ENCODE data around the gene C22orf15.
"Not testable (repeated sequence)": the region's sequence is repeated elsewhere in the genome, so short reads cannot be mapped to it uniquely, and the experiment has no call there.

Gene C22orf15, protein sequence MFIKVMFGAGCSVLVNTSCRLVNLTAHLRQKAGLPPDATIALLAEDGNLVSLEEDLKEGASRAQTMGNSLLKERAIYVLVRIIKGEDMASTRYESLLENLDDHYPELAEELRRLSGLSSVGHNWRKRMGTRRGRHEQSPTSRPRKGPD

DNA sequence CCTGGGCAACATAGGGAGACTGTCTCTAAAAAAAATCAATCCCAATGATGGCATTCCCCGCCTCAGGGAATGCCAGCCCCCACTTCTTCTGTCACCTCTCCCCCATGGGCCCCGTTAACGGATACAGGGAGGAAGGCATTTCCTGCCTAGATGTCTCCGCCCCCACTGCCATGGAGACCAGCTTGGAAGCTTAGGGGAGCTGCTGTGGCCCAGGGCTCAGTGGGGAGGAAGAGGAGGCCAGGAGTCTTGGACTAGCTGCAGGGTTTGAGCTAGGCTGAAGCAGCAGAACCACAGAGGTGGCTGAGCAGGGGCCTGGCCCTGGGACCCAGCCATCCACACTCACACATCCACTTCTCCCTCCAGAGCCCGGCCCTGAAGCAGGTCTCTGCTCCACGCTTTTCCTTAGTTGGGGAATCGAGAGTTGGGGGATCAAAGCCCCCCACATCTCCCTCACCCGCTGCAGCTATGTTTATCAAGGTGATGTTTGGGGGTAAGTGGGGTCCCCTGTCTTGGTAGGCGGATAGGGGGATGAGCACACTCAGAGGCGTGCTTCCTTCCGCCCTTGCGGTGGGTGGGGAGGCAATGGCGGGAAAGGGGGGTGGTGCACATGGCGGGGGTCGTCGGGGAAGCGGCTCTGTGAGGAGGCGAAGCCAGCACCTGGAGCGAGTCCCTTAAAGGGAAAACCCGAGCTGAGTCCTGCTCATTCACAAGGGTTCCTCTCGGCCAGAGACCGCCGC lies at the start of gene C22orf15:
C22orf15 (plus strand) TSS at position 149 of the 737 bp plus-strand sequence; CDS start at position 466, 317 bp downstream.
- DNase-seq (ENCODE audit: low read depth), result no peak

DNA sequence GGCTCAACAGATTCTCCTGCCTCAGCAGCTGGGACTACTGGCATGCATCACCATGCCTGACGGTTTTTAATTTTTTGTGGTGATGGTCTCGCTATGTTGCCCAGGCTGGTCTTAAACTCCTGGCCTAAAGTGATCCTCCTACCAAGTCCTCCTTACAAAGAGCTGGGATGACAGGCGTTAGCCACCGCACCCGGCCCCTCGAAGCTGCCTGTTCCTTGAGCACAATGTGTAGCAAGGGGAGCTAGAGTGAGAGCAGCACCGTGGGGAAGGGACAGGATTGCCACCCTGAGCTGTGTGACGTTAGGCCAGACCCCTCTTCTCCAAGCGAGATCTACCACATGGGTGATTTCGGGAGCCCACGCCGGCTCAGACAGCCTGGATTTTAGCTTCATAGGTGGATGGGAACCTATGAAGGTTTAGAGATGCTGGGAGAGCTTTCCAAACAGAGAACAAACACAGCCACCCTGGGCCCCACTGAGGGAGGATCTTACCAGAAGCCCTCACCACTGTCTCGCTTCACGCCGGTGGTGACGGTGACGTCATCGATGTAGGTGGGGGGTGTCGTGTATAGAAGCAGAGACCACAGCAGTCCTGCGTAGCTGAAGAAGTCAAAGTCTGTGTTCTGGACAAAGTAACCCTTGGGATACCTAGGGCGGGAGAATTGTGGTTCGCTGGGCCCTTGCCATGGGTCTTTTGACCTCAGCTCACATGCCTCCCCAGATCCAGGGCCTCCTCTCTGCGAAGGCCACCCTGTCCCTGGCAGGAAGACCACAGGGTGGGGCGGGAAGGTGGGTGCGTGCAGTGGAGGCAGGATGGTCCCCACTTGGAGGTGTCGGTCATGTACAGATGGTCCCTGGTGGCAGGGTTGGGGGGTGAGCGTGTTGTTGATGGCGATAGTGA lies 48.8 kb upstream of the C22orf15 start:
- DNase-seq (ENCODE audit: low read depth), result no peak

DNA sequence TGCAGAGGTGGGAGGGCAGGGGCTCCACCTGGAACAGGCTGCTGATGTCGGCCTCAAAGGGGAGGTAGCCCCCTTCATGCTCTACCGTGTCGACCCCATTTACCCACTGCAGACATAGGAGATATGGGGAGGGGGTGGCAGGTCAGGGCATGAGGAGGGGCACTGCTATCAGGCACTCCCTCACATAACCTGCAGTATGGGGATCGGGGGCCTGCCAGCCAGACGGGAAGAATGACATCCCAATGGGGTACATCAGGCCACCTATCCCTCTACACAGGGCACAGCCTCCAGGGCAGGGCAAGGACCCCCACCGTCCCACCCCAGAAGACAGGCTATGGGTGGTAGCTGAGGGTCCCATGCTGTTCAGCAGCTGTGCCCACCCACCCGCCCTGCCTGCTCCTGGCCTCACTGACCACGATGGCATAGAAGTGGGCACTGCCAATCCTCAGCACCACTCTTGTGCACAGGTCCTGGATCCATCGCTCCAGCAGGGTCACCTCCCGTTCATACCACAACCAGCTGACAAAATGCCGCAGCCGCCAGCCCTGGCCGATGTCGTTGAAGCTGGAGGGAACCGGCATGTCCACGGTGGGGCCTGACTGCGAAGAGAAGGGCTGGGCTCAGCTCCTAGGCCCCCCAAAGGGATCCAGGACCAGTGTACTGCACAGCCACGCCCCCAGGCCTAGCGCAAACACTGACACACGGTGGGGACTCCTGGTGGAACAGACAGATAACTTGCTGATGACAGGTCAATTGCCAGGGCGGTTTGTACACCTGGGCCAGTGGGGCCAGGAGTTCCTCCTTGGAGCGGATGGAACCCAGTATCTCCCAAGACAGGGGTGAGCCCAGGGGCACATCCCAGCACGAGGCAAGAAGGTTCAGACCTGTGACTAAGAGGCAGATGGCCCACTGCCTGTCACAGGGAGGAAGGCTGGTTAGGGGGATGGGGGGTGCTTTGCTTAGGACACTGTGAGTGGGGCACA lies 47.9 kb upstream of the C22orf15 start:
- DNase-seq (ENCODE audit: low read depth), result no peak

DNA sequence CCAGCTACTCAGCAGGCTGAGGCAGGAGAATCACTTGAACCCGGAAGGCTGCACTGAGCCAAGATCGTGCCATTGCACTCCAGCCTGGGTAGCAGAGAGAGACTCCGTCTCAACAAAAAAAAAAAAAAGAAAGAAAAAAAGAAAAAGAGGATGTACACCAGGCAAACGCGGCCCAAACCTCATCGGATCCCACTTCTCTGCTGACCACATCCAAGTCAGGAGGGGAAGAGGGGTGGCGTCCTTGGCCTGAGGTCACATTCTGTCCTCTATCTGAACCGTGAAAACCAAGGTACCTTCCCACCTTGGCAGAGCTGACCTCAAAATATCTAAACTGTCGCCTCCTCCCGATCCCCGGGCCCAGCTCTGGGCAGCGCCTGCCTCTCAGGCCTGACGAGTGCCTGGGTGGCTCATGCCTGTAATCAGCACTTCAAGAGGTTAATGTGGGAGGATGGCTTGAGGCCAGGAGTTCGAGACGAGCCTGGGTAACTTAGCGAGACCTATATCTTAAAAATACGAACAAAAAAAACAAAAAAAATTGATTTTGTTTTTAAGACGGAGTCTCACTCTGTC lies 46.9 kb upstream of the C22orf15 start:
- no peak for DNase-seq (ENCODE audit: low read depth)

DNA sequence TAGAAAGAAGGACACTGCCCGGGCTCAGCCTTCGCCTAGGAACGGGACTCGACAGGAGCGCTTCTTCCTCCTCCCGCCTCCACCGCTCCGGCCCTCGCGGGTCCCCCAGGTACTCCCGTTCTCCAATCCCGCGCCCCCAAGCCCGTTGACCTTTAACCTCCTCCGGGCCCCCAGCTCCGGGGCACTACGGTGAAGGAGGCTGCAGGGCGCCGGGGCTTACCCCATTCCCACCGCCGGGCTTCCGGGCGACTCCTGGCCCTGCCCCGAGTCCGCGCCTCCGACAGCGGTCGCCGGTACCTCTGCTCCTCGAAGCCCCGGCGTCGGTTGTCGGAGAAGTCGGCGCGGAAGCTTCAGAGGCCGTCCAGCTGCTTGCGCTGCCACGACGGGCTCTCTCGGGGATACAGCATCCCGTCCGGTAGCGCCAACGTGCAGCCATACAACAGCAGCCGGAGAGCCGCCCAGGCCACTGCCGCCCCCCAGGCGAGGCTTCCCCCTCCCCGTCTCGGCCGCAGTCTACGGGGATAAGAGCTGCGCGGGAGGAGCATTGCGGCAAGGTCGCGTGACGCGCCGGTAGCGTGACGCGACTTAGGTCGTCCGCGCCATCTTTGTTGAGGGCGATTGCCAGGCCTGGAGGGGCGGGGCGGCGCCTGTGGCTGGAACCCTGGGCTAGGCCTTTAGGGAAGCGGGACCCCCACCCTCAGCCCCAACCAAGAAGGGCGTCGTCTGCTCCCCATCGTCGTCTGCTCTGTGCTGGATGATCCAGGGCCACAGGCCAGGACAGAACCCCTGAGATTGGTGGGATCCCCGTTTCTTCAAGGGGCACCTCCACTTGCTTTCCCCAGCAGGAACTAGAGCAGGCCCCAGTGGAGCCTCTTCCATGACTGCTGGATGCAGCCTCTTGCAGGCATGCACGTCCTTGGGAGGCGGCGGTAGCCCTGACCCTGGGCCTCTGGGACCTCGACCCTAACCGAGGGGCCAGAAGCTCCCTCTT lies 45.7 kb upstream of the C22orf15 start:
- DNase-seq (ENCODE audit: low read depth), result peak; percentile 74

DNA sequence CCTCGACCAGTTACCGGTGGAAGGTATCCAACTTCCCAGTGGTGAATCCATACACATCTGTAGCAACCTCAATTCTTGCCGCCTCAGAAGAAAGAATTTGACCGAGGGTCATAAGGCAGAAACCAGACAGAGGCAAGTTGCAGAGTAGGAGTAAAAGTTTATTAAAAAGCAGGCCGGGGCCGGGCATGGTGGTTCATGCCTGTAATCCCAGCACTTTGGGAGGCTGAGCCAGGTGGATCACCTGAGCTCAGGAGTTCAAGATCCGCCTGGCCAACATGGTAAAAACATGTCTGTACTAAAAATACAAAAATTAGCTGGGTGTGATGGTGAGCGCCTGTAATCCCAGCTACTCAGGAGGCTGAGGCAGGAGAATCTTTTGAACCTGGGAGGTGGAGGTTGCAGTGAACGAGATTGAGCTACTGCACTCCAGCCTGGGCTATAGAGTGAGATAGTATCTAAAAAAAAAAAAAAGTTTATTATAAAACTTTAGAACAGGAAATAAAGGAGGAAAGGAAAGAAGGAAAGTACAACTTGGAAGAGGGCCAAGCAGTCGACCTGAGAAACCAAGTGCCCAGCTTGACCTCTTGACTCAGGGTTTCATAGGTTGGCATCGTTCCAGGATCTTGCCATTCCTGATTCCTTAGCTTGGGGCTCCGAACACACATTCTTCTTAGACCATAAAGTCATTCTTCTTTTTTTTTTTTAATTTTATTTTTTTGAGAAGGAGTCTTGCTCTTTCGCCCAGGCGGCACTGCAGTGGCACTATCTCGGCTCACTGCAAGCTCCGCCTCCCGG lies 44.2 kb upstream of the C22orf15 start:
- no peak for DNase-seq (ENCODE audit: low read depth)

DNA sequence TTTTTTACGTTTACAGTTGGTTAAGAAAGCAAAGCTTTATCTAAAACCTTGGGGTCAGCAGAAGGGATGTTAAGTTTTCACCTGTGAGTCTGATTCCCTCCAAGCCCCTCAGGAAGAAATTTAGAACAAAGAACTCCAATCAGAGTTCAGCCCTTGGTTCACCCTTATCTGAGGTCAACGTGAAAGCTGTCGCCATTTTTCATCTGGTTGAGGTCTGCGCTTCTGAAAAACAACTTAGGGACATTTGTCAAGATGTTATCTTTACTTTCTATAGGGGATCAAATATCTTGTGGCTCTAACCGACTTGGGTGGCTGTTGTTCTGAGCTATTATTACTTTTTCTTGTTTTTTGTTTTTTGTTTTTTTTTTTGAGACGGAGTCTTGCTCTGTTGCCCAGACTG lies 41.9 kb upstream of the C22orf15 start:
- no peak for DNase-seq (ENCODE audit: low read depth)

DNA sequence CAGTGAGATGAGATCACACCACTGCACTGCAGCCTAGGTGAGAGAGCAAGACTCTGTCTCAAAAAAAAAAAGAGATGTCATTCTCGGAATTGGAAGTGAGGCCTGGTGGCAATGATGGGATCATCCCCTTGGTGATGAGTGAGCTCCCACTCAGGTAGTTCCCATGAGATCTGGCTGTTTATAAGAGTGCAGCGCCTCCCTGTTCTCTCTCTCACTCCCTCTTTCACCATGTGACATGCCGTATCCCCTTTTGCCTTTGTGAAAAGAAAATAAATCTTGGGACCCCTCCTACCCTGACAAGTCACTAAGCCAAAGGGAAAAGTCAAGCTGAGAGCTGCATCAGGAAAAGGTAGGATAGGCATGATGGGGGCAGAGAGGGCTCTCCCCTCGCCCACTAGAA lies 40.6 kb upstream of the C22orf15 start:
- no peak for DNase-seq (ENCODE audit: low read depth)

DNA sequence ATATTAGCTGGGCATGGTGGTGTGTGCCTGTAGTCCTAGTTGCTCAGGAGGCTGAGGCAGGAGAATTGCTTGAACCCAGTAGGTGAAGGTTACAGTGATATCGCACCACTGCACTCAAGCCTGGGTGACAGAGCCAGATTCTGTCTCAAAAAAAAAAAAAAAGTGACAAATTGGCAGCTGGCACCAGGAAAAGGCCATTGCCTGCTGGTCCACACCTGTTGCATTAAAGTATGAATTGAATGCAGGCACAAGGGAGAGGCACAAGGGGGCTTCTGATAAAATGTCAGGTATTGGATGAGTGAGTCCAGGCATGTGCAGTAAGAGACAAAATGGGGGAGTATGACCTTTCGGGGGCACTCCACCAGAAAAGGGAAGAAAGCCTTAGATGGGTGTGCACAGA lies 40.1 kb upstream of the C22orf15 start:
- no peak for DNase-seq (ENCODE audit: low read depth)

DNA sequence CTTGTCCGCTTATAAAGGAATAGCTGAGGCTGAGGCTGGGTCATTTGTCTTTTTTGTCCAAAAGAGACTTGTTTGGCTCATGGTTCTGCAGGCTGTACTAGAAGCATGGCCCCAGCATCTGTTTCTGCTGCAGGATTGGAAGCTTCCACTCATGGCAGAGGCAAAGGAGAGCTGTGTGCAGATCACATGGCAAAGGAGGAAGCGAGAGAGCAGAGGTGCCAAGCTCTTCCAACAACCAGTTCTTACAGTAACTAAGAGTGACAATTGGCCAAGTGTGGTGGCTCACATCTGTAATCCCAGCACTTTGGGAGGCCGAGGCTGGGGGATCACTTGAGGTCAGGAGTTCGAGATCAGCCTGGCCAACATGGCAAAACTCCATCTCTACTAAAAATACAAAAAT lies 34.7 kb upstream of the C22orf15 start:
- not testable (repeated sequence) for DNase-seq (ENCODE audit: low read depth)

DNA sequence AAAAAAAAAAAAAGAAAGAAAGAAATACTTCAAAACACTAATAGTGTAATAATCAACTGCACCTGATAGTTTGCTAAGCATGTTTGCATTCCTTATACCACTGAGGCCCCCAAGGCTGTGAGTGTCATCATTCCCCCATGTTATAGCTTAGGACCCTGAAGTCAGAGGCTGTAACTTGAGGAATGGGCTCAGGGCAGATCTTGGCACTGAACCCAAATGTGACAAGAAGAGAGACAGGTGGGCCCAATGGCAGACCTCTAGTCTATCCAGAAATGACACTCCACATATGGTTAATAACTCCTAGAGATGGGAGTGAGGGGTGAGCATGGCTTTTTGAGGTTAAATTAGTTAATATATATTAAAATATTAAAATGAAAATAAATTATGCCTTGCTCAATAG lies 25.1 kb upstream of the C22orf15 start:
- no peak for DNase-seq (ENCODE audit: low read depth)

DNA sequence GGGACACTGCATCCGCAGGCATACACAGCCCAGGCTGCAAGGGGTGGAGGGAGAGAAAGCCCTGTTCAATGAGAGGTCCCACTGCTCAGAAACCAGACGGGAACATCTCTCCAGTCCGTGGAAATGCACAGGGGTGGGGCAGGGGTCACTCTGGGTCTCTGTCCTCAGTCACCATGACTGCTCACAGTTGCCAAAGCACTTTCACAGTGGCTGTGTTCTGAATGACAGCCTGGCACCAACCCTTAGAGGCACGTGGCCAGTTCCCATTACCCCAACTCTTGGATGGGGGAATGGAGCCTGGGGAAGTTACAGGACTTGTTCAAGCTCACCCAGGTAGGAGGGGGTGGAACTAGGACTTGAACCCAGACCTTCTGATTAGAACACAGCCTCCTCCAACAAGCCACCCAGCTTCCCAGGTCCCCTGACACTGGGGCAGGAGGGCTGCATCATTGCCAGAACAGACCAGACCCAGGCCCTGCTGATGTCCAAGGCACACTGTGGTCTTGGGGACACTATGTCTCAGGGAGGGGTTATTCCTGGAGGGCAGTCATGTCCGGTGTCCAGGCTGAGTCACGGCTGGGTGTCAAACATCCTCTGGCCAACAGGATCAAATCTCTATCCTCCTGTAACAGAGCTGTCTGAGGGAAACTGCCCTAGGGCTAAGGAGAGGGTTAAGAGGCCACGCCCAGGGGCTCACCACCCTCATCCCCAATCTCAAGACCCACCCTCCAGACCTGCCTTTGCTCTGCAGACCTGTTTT lies 20.1 kb upstream of the C22orf15 start:
- DNase-seq (ENCODE audit: low read depth), result no peak

DNA sequence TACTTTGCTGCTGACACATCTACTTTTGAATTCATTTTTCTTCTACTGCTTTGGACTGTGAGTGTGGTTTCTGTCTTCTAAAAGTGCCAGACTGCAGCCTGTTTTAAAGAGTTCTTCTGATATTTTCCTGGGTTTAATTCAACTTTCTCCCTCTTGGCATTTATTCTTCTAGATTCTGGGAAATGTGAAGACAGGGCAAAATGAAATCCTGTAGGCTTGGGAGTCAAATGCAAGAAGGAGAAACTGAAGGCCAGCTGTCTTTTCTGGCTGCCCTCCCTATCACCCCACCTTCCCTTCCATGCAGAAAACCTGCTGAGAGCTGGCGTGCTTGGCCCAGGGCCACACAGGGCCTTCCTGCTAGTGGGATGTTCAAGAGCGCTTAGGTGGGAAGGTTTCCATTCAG lies 19.5 kb upstream of the C22orf15 start:
- DNase-seq (ENCODE audit: low read depth), result no peak

DNA sequence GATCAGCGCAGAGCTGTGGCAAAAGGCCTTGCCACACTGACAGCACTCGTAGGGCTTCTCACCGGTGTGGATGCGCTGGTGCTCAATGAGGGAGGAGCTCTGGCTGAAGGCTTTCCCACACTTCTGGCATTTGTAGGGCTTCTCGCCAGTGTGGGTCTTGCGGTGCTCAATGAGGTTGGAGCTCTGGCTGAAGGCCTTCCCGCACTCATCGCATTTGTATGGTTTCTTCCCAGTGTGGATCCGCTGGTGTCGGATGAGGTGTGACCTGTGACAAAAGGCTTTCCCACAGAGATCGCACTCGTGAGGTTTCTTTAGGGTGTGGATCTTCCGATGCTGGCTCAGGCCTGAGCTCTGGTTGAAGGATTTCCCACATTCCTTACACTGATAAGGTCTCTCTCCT lies 18.8 kb upstream of the C22orf15 start:
- DNase-seq (ENCODE audit: low read depth), result no peak

DNA sequence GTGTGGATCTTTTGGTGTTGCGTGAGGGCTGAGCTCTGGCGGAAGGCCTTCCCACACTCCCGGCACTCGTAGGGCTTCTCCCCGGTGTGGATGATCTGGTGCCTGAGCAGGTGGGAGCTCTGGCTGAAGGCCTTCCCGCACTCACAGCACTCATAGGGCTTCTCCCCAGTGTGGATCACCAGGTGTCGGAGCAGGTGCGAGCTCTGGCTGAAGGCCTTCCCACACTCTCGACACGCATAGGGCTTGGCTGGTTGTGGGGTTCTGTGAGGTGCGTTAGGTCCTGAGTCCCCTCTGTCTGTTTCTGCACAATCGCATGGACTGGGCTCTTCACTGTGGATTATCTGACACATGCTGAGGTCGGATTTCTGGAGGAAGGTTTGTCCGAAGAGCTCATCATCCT lies 18.3 kb upstream of the C22orf15 start:
- no peak for DNase-seq (ENCODE audit: low read depth)

DNA sequence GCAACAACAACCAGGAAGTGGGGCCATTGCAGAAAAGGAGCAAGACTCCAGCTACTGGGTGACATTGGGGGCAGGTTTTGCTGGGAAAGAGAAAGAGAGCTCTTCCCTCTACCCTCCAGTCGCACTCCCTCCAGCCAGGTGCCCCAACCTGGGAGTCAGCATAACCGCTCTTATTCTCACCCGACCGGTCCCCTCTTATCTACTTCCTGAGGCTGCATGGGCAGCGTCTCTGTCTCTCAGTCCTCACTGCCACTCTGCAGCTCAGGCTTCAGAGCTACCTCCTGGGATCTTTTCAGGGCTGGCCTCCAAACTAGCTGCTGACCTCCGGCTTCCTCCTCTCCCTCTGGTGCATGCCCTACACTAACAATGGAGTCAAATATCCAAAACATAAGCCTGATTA lies 17.0 kb upstream of the C22orf15 start:
- DNase-seq (ENCODE audit: low read depth), result no peak

DNA sequence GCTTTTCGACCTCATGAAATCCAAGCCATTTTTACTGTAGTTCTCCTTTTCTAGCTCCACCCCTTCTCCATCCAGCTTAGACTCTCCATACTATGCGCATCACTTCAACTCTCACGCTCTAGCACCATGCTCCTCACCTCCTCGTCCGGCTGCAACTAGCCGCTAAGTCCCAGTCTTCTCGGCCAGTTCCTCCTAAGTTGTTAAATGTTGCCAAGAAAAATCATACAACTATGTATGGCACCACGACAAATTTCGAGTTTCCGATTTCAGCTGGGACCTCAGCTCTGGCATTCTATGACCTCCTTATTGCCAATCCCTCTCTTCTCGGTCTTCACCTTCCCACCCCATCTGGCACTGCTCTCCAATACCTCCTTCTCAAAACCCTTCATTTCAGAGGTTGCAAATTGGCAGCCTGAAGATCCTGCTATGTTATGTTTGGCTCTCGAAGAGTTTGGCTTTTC lies 12.9 kb upstream of the C22orf15 start:
- no peak for DNase-seq (ENCODE audit: low read depth)

DNA sequence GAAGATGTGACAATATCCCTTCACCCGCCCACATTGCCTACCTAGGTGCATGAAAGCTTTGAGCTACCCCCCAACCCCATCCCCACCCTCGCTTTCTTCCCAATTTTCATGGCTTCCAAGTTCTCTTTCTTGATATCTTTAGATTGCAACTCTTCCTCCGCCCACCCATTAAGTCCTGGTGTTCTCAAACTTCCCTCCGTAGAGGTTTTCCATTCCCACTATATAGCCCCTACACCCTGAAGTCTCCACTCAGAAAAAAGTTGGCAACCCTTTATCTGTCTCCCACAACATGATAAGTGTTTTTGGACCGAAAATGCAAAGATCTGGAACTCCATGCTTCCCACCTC lies 12.4 kb upstream of the C22orf15 start:
- DNase-seq (ENCODE audit: low read depth), result no peak
